GM21360 (cell line): ENCODE results near the gene GAMT.
A peak's percentile ranks its signal among the peaks of the same experiment; 100 is the strongest.
"Not testable (repeated sequence)": the region's sequence is repeated elsewhere in the genome, so short reads cannot be mapped to it uniquely, and the experiment has no call there.

Source experiments
- ATAC-seq: cut with Tn5 transposase; IDR thresholded peaks from one replicate; pipeline ENCODE4 v1.9.1; 2021; ENCODE audit warnings: mild to moderate bottlenecking, moderate library complexity; ENCODE audit not compliant: unreplicated experiment

The GAMT gene

DNA sequence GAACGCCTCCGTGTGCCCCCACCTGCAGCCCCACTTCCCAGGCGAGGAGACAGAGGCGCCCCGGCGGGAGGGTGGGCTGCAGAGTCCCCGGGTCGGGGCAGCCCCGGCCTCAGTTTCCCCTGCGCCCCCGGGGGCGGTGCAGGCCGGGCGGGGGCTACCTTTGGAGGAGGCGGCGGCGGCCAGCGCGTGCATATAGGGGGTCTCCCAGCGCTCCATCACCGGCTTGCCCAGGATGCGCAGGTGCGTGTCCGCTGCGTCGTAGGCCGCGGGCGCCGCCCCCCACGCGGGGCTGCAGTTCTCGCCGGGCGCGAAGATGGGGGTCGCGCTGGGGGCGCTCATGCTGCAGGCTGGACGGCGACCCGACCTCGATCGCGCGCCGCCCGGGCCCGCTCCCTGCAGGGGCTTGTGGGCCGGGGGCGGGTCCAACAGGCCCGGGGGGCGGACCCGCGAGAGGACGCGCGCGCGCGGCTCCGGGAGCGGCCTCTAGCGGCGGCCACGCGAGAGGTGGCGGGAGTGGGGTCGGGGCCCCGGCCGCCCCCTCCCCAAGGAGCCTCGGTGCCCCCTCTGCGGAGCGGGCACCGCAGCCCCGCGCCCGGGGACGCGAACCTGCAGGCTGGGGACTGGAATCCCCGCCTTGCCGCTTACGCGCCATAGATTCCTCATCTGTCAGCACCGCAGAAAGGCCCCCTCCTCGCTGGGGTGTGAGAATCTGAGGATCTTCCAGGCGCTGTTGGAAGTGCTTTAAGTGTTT lies at the start of gene GAMT:
Gene GAMT (minus strand): TSS at position 405 of the 751 bp plus-strand sequence. CDS start 66 bp downstream, at position 339.
- ATAC-seq, result no peak

DNA sequence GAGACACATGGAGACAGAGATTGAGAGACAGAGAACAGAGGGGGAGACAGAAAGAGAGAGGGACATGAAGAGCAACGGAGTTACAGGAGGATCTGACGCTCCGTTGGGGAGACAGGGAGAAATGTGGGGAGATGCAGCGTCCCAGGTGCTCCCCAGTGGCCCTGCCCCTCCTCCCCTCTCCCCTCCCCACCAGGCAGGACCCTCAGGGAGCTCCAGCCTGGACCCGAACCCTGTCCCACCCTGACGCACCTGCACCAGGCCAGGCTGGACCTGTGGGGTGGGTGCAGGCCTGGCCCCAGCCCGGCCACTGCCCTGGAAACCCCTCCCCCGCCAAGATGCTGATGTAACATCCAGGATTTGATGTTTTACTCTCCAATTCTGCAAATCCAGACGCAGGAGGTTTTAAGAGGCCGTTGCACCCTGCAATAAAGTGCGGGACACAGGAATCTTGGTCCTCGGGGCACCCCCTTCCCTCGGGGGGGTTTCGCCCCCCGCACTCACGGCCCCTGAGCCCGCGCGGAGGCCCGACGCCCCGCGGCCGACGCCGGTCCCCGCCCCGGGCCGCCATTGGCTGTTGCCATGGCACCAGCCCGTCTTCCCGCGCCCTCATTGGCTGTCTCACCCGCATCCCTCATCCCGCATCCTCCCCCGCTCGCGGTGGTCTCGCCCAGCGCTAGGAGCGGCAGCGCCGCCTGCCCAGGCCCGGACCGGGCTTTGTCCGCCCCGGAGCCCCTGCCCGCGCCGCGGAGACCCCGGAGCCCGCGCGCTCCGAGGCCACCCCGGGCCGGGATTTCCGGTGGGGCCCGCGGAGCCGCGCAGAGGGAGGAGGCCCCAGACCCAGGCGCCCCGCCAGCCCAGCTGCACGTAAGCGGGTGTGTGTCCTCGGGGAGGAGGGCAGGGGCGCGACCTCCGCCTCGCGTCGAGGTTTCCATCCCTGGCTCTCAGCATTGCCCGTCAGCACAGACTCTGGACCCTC lies 48.4 kb upstream of the GAMT start, which contains the start of gene APC2:
Gene APC2 (plus strand): TSS at position 655 of the 976 bp plus-strand sequence. CDS start 2,881 bp downstream, outside the sequence.
- no peak for ATAC-seq

DNA sequence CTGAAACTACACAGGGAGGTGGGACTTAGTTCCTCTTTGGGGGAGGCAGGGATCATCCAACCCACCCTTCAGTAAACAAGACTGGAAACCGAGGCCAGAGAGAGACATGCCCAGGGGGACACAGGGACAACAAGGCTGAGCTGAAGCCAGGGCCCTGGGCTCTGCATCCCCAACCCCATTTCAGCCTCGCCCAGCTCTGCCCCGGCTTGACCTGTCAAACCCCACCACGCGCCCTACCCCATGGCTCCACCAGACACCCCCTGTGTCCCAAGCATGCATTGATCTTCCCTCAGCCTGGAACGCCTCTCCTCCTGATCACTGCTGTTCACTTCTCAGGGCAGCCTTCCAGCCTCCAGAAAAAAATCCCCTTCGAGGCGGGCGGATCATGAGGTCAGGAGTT lies 46.6 kb upstream of the GAMT start:
- ATAC-seq, result no peak

DNA sequence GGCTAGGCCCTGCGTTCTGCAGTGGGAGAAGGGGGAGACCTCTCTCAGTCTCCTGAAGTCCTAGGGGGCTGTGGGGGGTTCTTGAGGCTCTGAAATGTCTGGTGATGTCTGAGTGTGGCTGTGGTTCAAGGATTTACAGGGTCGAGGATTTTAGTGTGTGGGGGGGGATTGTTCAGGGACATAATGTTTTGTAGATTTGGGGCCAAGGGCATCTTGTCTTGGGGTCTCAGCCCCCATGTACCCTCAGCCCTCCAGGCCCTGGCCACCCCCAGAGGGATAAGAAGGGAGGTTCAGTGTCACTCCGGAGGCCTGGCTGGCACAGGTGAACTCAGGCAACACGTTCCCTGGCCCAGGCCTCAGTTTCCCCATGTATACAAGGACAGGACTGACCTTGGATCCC lies 46.2 kb upstream of the GAMT start:
- no peak for ATAC-seq

DNA sequence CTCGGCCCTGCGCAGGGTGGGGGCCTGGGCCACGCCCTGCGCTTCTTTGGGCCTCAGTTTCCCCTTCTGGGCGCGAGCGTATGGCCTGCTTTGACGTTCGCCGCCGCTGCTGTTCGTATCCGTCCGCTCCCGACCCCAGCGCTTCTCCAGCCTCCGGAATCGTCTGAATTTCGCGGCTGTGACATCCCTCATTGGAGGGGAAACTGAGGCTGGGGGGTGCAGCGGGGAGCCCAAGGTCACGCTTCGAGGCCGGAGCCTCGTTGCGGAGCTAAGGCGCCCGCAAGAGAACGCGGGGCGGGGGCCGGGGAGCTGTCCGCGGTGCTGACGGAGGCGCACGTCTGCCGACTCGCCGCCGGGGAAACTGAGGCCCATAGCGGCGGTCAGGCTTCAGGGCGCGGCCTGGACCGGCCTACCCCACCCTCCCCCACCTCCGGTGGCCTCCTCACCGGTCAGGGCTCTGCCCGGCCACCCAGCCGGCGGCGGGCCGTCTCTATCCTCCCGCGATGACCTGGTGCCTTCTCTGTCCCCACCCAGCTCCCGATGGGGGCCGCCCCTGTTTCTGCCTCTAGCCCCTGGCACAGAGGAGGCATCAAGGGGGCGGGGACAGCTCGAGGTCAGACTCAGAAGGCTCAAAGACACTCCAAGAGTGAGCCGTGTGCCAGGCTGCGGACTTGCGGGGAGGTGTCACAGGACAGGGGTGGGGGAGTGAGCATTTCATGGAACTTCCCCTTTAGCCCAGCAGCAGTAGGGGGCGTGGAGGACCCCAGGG lies 45.6 kb upstream of the GAMT start:
- ATAC-seq, result no peak

DNA sequence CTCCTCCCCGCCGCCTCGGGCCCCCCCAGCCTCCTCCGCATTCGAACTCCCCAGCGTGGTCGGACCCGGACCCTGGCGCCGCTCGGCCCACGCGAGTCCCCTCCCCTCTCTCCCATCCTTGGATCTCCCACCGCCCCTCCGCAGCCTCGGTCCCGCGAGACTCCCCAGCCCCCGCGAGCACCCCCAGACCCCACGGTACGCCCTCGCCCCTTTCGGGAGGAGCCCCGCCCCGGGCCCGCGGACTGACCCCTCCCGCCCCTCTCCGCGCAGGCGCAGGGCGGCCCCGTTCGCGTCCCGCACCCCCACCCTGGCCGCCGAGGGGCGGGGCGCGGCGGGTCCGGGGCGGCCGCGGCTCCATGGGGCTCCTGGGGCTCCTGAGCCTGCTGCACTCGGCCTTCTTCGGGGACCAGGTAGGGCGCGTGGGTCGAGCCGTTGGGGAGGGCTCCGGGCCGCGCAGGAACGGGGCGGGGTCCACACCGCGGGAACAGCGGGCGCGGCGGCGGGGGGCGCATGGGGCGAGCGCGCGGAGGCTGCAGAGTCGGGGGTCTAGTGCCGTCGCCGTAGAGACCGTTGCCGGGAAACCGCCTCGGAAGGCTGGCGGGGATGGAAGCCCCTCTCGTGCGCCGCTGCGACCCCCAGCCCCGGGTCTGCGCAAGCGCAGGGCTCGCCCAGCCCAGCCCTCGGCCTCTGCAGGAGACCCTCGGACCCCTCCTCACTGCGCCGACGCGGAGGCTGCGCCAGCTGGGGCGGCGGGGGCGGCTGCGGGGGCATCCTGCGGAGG lies 44.8 kb upstream of the GAMT start:
- no peak for ATAC-seq

DNA sequence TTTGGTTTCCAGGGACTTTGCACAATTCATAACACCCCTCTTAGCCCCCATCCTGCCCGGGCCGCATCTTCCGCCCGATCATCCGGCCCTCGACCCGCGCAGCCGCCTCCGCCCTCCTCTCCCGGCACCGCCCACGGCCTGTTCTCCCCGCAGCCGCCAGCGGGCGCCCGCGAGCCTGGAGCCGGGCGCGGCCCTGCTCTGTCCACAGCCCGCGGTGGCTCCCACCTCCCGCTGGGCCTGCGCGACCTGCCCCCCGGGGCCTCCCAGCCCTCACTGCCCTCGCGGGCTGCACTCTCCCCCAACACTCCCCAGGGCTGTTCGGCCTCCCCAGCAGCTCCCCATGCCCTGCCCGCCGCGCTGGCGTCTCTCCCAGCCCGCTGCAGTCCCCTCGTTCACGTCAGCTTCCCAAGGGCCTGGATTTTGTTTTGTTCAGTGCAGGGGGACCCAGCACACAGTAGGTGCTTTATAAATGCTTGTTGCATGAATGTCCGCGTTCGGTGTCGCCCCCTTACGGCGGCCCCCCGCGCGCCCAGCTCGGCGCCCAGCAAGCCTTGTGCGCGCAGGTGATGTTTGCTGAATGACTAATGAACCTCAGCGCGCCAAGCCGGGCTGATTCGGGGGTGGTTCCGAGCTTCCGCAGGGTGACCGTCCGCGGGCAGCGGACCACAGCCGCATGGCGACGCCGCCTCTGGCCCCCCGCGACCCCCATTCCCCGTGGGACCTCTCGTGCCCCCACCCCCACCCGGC lies 44.0 kb upstream of the GAMT start:
- ATAC-seq, result peak; percentile 71

DNA sequence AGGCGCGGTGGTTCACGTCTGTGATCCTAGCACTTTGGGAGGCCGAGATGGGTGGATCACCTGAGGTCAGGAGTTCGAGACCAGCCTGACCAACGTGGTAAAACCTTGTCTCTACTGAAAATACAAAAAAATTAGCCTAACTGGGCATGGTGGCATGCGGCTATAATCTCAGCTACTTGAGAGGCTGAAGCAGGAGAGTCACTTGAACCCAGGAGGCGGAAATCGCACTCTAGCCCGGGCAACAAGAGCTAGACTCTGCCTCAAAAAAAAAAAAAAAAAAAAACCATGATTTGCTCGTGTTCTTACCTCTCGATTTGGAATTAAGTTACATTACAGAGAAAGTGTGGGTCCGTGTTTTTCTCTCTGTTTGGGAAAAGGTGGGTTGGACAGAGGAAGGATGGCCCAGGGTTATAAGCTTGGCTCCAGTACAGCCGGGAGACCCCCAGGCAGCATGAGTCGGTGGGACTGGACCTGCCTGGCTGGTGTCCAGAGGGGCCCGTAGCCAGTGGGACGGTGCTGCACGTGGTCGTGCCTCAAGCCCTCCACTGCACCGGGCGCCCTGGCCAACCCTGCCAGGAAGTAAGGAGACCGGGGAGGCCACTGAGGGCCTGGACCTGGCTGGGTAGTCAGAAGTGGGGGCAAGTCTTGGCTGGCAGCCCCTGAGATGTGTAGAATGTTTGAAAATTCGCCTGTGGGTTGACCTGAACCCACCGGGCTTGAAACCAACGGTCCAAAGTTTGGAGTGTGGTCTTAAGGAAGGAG lies 40.5 kb upstream of the GAMT start:
- ATAC-seq, result no peak

DNA sequence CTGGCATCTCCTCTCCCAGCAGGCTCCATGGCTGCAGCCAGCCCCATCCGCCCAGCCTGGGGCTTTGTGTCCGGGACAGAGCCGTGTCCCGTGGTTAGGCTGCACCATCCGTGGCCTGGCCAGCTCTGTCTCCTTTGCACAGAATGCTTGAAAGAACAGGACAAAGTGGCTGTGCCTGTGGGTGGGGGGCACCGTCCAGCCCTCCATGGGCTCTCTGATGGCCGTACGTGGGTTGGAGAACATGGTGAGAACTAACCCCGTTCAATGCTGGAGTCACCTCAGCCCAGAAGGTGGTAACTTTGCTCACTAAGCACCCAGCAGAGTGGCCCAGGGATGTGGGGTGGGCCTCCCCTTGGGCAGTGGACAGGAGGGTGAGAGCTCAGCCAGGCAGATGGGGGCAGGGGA lies 39.7 kb upstream of the GAMT start:
- ATAC-seq, result no peak

DNA sequence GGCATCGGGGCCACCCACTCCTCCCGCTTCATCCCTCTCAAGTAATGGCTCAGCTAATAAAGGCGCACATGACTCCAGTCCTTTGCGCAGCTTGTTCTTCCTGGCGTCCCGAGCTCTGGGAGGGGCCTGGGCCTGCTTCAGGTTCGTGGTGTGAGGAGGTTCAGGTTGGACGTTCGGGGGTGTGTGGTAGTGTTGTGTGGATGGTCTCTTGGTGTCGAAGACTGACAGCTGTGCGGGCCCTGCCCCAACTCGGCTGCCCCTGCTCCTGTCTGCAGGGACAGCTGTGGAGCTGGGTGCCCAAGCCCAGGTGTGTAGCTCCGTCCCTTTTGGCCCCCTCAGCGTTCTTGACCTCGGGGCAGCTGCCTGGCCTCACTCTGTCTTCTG lies 39.1 kb upstream of the GAMT start:
- ATAC-seq, result no peak

DNA sequence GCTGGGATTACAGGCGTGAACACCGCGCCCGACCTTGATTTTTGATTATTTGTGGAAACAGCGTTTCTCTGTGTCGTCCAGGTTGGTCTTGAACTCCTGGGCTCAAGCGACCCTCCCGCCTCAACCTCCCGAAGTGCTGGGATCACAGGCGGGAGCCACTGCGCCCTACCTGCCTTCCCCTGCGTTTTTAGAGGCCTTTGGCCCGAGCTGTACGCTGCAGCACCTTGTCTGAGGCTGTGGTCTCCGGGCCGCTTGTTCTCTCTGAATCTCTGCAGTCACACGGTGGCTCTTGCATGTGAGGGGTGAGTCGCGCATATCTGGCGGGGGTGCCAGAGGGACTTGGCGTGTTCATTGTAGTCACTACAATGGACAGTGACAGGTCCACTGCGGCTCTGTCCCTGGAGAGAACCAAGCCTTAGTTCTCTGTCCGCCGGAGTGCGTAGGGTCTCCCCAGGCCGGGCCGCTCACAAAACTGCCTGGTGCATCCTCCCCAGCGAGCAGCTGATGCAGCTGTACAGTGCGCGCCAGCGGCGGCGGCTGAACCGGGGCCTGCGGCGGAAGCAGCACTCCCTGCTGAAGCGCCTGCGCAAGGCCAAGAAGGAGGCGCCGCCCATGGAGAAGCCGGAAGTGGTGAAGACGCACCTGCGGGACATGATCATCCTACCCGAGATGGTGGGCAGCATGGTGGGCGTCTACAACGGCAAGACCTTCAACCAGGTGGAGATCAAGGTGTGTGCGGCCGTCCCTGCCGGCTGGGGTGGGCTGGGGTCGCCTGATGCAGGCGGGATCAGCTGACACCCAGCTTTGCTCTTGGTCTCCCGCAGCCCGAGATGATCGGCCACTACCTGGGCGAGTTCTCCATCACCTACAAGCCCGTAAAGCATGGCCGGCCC lies 38.4 kb upstream of the GAMT start:
- ATAC-seq, result not testable (repeated sequence)

DNA sequence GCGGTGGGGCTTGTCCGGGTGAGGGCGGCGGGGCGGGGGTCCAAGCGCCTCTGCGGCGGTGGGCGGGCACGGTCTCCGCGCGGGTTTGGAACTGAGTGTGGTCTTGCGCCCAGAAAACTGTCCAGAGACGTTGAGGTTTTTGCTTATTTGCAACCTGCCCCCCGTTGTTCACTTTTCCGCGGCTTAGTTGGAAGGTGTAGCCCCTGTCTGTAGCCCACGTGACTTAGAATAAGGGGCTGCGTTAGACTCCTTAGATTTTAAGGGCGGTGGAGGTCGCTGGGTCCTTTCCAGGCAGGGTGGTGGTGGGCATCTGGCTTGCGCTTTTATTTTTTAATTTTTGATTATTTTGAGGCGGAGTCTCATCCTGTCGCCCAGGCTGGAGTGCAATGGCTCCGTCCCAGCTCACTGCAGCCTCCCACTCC lies 37.6 kb upstream of the GAMT start:
- ATAC-seq, result no peak

DNA sequence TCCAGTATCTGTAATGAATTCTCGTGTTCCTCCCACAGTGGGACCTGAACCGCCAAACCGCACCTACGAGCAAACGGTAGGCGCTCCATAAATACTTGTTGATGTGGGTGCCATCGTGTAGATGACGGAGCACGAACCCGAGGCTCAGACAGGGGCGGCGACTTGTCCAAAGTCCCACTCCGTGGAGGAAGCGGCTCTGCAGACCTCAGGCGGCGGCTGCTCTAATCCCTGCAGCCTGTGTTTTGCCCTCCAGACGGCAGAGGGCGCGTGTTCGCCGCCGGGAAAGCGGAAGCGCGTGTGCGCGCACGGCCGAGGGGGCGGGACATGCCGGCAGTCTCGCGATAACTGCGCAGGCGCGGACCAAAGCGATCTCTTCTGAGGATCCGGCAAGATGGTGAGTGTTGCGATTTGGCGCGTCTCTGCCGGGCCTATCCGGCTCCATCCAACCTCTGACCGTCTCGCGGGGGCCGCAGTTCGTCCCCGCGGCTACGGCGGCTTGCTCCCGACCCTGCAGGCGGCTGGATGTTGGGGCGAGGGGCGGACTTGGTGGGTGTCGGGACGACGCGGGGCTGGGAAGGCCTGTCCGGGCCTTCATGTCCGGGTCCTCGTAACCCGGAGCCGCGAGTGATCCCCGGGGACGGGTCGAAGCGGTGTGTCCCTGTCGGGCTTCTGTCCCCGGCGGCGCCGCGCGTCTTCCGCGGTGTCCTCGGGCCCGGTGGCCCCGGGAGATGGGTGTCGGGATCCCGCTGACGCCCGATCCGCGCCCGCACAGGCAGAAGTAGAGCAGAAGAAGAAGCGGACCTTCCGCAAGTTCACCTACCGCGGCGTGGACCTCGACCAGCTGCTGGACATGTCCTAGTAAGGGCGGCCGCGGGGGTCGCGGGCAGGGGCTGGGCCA lies 36.9 kb upstream of the GAMT start, which contains the start of gene RPS15:
Gene RPS15 (plus strand): TSS at position 362 of the 898 bp plus-strand sequence. CDS start 30 bp downstream, at position 392.
- ATAC-seq, result peak; percentile 84

DNA sequence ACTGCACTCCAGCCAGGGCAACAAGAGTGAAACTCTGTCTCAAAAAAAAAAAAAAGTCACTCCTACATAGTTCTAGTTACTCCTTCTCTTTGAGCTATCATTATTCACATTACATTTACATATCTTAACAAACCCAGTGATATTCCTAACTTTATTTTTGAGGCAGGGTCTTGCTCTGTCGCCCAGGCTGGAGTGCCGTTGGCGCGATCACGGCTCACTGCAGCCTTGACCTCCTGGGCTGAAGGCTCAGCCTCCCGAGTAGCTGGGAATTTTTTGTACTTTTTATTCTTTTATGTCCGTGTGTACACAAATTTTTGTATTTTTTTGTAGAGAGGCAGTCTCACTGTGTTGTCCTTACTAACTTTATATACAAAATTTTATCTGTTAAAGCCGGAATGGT lies 36.3 kb upstream of the GAMT start:
- ATAC-seq, result no peak

DNA sequence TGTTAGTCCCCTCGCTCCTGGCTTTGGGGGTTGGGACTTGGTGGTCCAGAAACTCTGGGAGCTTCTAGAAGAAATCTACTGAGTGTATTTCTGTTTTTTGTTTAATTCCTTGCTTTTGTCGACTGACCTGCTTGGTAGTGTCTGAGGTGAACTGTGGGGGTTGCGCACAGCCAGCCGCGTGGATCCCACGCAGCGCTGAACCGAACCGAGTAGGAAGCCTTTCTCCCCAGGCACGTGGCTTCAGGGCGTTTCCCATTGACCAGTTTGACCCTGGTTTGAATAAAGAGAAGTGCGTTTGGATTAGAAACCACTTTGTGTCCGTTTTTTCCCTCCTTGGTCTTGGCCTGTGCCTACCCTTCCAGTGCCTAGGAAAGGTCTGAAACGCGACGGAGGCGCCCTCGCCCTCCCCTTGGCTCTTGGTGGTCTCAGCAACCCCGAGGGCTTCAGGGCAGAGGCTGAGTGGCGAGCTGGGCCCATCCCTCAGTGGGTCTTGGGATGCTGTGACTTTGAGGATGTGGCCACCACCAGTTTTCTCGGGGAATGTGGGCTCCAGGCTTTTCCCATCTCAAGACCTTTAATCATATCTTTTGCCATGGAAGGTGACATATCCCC lies 34.1 kb upstream of the GAMT start:
- no peak for ATAC-seq

DNA sequence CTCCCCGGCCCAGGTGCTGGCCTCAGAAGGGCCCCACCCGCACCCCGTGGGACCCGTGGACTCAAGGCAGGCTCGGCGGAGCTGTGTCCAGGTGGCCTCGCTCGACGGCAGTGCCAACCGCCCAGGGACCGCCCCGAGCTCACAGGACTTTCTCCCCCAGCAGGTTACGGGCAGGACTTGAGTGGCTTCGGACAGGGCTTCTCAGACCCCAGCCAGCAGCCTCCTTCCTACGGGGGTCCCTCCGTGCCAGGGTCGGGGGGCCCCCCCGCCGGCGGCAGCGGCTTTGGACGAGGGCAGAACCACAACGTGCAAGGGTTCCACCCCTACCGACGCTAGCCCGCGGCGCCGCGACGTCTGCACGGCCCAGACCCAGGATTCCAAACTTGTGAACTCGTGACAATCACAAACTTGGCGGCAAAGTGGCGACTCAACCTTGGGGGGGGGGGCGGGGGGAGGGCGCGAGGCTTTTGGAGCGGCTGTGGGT lies 33.3 kb upstream of the GAMT start:
- ATAC-seq, result no peak
